H1 (cell line): Measurements from ENCODE around the gene TMEM243. TPM values are rescaled to one million over a fixed set of nuclear protein-coding genes. Genes with fewer than 3 reads are reported as not detected.

Experiments
- CTCF ChIA-PET: fragments of 300-600 bp; sonication (Branson Sonifier 250); formaldehyde crosslinking; loops from one replicate; lab custom pipeline; 2021; ENCODE audit not compliant: partially characterized antibody; lab: Charles Lee
- POLR2A ChIA-PET: fragments of 300-600 bp; sonication (Branson Sonifier 250); formaldehyde crosslinking; loops from one replicate; lab custom pipeline; 2021; ENCODE audit warnings: inconsistent platforms; ENCODE audit not compliant: partially characterized antibody; lab: Charles Lee
- DNase-seq, 2 experiments: peaks; one replicate each; pipeline versions ENCODE4 v3.0.0 to v3.0.0-alpha.2; 2010 to 2022; ENCODE audit warnings: low spot score in 2 of 2, low read depth in 1 of 2, mixed read lengths in 1 of 2
- FAIRE-seq: peaks from 2 replicates; lab custom pipeline; 2011; peaks lifted over from hg19 to GRCh38; lab: Jason Lieb, UNC
- H2AFZ ChIP-seq: 2 replicates; pipeline ENCODE4 v1.8.1; 2012; ENCODE audit warnings: low read length, inconsistent platforms
- H2AK5ac ChIP-seq: 2 replicates; pipeline ENCODE4 v1.6.1; 2013; ENCODE audit warnings: low read depth, low read length
- H2BK120ac ChIP-seq: replicated peaks from 2 replicates; pipeline ENCODE3; 2013; ENCODE audit warnings: low read depth, low read length, inconsistent platforms
- H2BK12ac ChIP-seq: 2 replicates; pipeline ENCODE4 v1.6.1; 2013; ENCODE audit warnings: low read depth, low read length
- H2BK15ac ChIP-seq: 2 replicates; pipeline ENCODE4 v1.6.1; 2013; ENCODE audit warnings: low read length
- H2BK20ac ChIP-seq: 2 replicates; pipeline ENCODE4 v1.6.1; 2013; ENCODE audit warnings: low read length
- H2BK5ac ChIP-seq: 2 replicates; pipeline ENCODE4 v1.6.1; 2013; ENCODE audit warnings: low read depth, low read length
- H3K14ac ChIP-seq: 2 replicates; pipeline ENCODE4 v1.6.1; 2013; ENCODE audit warnings: inconsistent platforms; ENCODE audit not compliant: insufficient read length
- H3K18ac ChIP-seq: 2 replicates; pipeline ENCODE4 v1.6.1; 2013; ENCODE audit warnings: low read length; ENCODE audit errors: extremely low read depth
- H3K23ac ChIP-seq: 2 replicates; pipeline ENCODE4 v1.6.1; 2013; ENCODE audit warnings: inconsistent platforms; ENCODE audit not compliant: insufficient read length
- H3K23me2 ChIP-seq: 2 replicates; pipeline ENCODE4 v1.6.1; 2013; ENCODE audit warnings: low read depth, low read length
- H3K27ac ChIP-seq: 2 replicates; pipeline ENCODE4 v1.6.1; 2011; ENCODE audit warnings: low read depth, low read length, inconsistent platforms
- H3K27me3 ChIP-seq, 4 experiments: replicated peaks in 1 of 4; 1 replicate in 1 of 4; 2 replicates in 3 of 4; pipeline versions ENCODE4 v1.6.1 to v1.8.1; 2011 to 2013; ENCODE audit warnings: low read length in 3 of 4, mild to moderate bottlenecking in 3 of 4, inconsistent platforms in 2 of 4, mixed read lengths in 2 of 4, moderate library complexity in 1 of 4; ENCODE audit not compliant: control insufficient read depth in 3 of 4, insufficient read depth in 3 of 4; ENCODE audit errors: extremely low read depth in 1 of 4
- H3K36me3 ChIP-seq, 4 experiments: 2 replicates each; pipeline versions ENCODE4 v1.6.1 to v1.8.1; 2011 to 2013; ENCODE audit warnings: mild to moderate bottlenecking in 4 of 4, low read length in 3 of 4, moderate library complexity in 2 of 4, control low read depth in 1 of 4, inconsistent platforms in 1 of 4; ENCODE audit not compliant: insufficient read depth in 4 of 4, control insufficient read depth in 2 of 4
- H3K4ac ChIP-seq: replicated peaks from 2 replicates; pipeline ENCODE3; 2013; ENCODE audit warnings: low read length, low read depth, mixed read lengths, inconsistent platforms; ENCODE audit not compliant: insufficient read length
- H3K4me1 ChIP-seq, 4 experiments: replicated peaks in 1 of 4; 1 replicate in 1 of 4; 2 replicates in 3 of 4; pipeline versions ENCODE4 v1.6.1 to v1.8.1; 2011 to 2013; ENCODE audit warnings: low read length in 3 of 4, inconsistent platforms in 2 of 4, mixed read lengths in 1 of 4; ENCODE audit not compliant: insufficient read depth in 4 of 4, control insufficient read depth in 3 of 4
- H3K4me2 ChIP-seq, 2 experiments: 2 replicates each; pipeline versions ENCODE4 v1.6.1 to v1.8.1; 2011 to 2013; ENCODE audit warnings: low read depth in 2 of 2, low read length in 2 of 2, control low read depth in 1 of 2, inconsistent platforms in 1 of 2, mild to moderate bottlenecking in 1 of 2; ENCODE audit not compliant: insufficient read depth in 1 of 2
- H3K4me3 ChIP-seq, 4 experiments: fragments of 200-600, 300-600 bp in 1 of 4; sonication (generic), shearing (Covaris generic), sonication (Bioruptor Twin) in 1 of 4; 2 replicates each; pipeline versions ENCODE4 v1.5.1 to v1.8.1; 2011 to 2016; ENCODE audit warnings: low read length in 4 of 4, low read depth in 3 of 4, control low read depth in 2 of 4, inconsistent platforms in 2 of 4, mild to moderate bottlenecking in 2 of 4, mixed read lengths in 1 of 4, moderate library complexity in 1 of 4; ENCODE audit not compliant: insufficient read depth in 2 of 4; ENCODE audit errors: extremely low read depth in 1 of 4
- H3K56ac ChIP-seq: replicated peaks from 2 replicates; pipeline ENCODE3; 2013; ENCODE audit warnings: low read depth, mild to moderate bottlenecking, mixed read lengths, low read length, inconsistent platforms; ENCODE audit not compliant: insufficient read length
- H3K79me1 ChIP-seq: 2 replicates; pipeline ENCODE4 v1.6.1; 2013; ENCODE audit warnings: low read depth, low read length, control low read depth
- H3K79me2 ChIP-seq, 2 experiments: 2 replicates each; pipeline versions ENCODE4 v1.6.1 to v1.8.1; 2012 to 2013; ENCODE audit warnings: low read length in 2 of 2, mild to moderate bottlenecking in 2 of 2, inconsistent platforms in 1 of 2; ENCODE audit not compliant: insufficient read depth in 2 of 2, control insufficient read depth in 1 of 2
- H3K9ac ChIP-seq, 4 experiments: replicated peaks in 1 of 4; 1 replicate in 1 of 4; 2 replicates in 3 of 4; pipeline versions ENCODE4 v1.6.1 to v1.8.1; 2011 to 2013; ENCODE audit warnings: low read depth in 3 of 4, low read length in 3 of 4, control low read depth in 2 of 4, mild to moderate bottlenecking in 2 of 4, moderate library complexity in 2 of 4, inconsistent platforms in 1 of 4; ENCODE audit errors: extremely low read depth in 1 of 4
- H3K9me3 ChIP-seq, 2 experiments: 2 replicates each; pipeline versions ENCODE4 v1.6.1 to v1.8.1; 2012 to 2013; ENCODE audit warnings: mild to moderate bottlenecking in 2 of 2, moderate library complexity in 2 of 2, control low read depth in 1 of 2, inconsistent platforms in 1 of 2, low read depth in 1 of 2, low read length in 1 of 2, mixed read lengths in 1 of 2; ENCODE audit not compliant: insufficient read depth in 2 of 2
- H4K20me1 ChIP-seq, 2 experiments: replicated peaks in 1 of 2; 2 replicates each; pipeline versions ENCODE3 to v1.8.1; 2011 to 2013; ENCODE audit warnings: inconsistent platforms in 2 of 2, low read length in 2 of 2, mild to moderate bottlenecking in 1 of 2; ENCODE audit not compliant: insufficient read depth in 2 of 2, control insufficient read depth in 1 of 2
- H4K5ac ChIP-seq: 2 replicates; pipeline ENCODE4 v1.6.1; 2013; ENCODE audit warnings: low read length, low read depth, mixed read lengths, inconsistent platforms; ENCODE audit not compliant: insufficient read length
- H4K8ac ChIP-seq: 2 replicates; pipeline ENCODE4 v1.8.0; 2013; ENCODE audit warnings: mild to moderate bottlenecking, moderate library complexity, low read length, inconsistent platforms; ENCODE audit not compliant: insufficient read depth; ENCODE audit errors: extremely low read depth
- H4K91ac ChIP-seq: replicated peaks from 2 replicates; pipeline ENCODE3; 2013; ENCODE audit warnings: low read length, mixed read lengths, inconsistent platforms; ENCODE audit not compliant: insufficient read length
- CHD2 ChIP-seq: IDR thresholded peaks from 2 replicates; pipeline ENCODE4 v1.6.1; 2012; ENCODE audit warnings: low read length, improper control_type of control experiment
- KDM4A ChIP-seq: IDR thresholded peaks from one replicate; pipeline ENCODE4 v1.7.1; 2012; ENCODE audit warnings: low read depth, mild to moderate bottlenecking, moderate library complexity, low read length, inconsistent platforms; ENCODE audit not compliant: severe bottlenecking
- WGBS, 2 experiments: shearing (Covaris generic) in 1 of 2; methylation state at CpG; one replicate each; pipeline versions ENCODE4 v1.1.6 to v1.1.7; 2013 to 2015; ENCODE audit warnings: low lambda C conversion rate in 2 of 2, mixed read lengths in 2 of 2, inconsistent platforms in 1 of 2, low coverage in 1 of 2, missing lambda C conversion rate in 1 of 2; ENCODE audit not compliant: insufficient replicate concordance in 2 of 2, insufficient coverage in 1 of 2, insufficient read length in 1 of 2; ENCODE audit errors: extremely low coverage in 1 of 2, missing lambda C conversion rate in 1 of 2; 5-methylcytosine and 5-hydroxymethylcytosine counted together
- polyA plus RNA-seq, 7 experiments: library from polyadenylated mRNA; depleted of rRNA in 3 of 7; stranded (reverse) in 5 of 7; unstranded in 2 of 7; fragments of >200 nt in 5 of 7; fragments of 200-250 nt in 2 of 7; gene quantifications; 1 replicate in 5 of 7; 2 replicates in 1 of 7; 4 replicates in 1 of 7; pipeline versions ENCODE4 v1.2.1 to v1.2.3, GENCODE V29; 2011 to 2013; ENCODE audit warnings: missing spikeins in 2 of 7, mixed read lengths in 2 of 7
- total RNA-seq: library from RNA; stranded (reverse); fragmentation: NEBNext Ultra II Directional; extraction: Animal tissue kit (Norgen Biotek cat#: 25700); gene quantifications from 2 replicates; pipeline ENCODE4 v1.2.1, GENCODE V29; 2021

Gene TMEM243
- total and polyA plus RNA-seq, 2 of the 8 experiments (the other 6 are each of a cell fraction or from before 2014, with no cell fraction given): 23.7 to 27.6 TPM

GRCh38 chr7:87210506-87210905, 9.0 kb downstream of the TMEM243 start:
- Histone ChIP-seq H4K91ac (no peak overlapping the region), H4K5ac (no peak overlapping the region), H3K14ac (no peak overlapping the region), H3K23ac (no peak overlapping the region), H2BK5ac (no peak overlapping the region), H2AK5ac (no peak overlapping the region), H2BK12ac (no peak overlapping the region), H3K23me2 (no peaks in the 10 kb centered on the region; the same call in 1 of the 2 replicates), H3K36me3 (peaks cover 0 to 16% (median 5%) of the 10 kb centered on the region in 4 experiments; a peak in 5 of 8 replicates), H3K56ac (no peak overlapping the region), H2BK20ac (no peak overlapping the region), H3K4me3 (no peak overlapping the region), H3K4me1 (peaks cover 0 to 3% (median 0%) of the 10 kb centered on the region in 4 experiments; a peak in 1 of 7 replicates), H3K9ac (no peak overlapping the region), H3K18ac (no peak overlapping the region), H3K4me2 (no peak overlapping the region), H3K27me3 (no peaks in the 10 kb centered on the region), H2BK15ac (no peak overlapping the region), H3K79me2 (peaks cover 3 to 59% of the 10 kb centered on the region in 2 experiments; a peak in 2 of 4 replicates), H4K20me1 (peaks cover 2 to 3% of the 10 kb centered on the region in 2 experiments), H2AFZ (no peak overlapping the region), H4K8ac (no peak overlapping the region), H3K27ac (no peak overlapping the region), H3K9me3 (peaks cover 8 to 16% of the 10 kb centered on the region in 2 experiments), H2BK120ac (no peak overlapping the region), H3K4ac (no peak overlapping the region), H3K79me1 (peaks cover 10% of the 10 kb centered on the region; the same call in 1 of the 2 replicates)
- POLR2A ChIA-PET: interaction anchor here (1.8 kb wide), 1 partner anchor 10 kb away, joined by 6 read pairs; the partner anchor contains the start of gene TMEM243
- FAIRE-seq: no peak
- TF ChIP-seq KDM4A: no peak
- no peak for TF ChIP-seq CHD2
- WGBS, 2 experiments: 84% methylated on average over 3 of the region's 3 CpGs; no CpG with 5 or more reads in 1 of the 2 experiments
- no peak for DNase-seq
- CTCF ChIA-PET: interaction anchor here (0.8 kb wide), 1 partner anchor 15 kb away, joined by 3 read pairs; no protein-coding TSS in a partner anchor
